ENCODE results near the gene BOD1L1. TPM values are rescaled to one million over a fixed set of nuclear protein-coding genes. Genes with fewer than 3 reads are reported as not detected.

The BOD1L1 gene
- total and polyA plus RNA-seq, 2 of the 8 experiments (the other 6 are each of a cell fraction or from before 2014, with no cell fraction given): 6.8 to 39.3 TPM

DNA sequence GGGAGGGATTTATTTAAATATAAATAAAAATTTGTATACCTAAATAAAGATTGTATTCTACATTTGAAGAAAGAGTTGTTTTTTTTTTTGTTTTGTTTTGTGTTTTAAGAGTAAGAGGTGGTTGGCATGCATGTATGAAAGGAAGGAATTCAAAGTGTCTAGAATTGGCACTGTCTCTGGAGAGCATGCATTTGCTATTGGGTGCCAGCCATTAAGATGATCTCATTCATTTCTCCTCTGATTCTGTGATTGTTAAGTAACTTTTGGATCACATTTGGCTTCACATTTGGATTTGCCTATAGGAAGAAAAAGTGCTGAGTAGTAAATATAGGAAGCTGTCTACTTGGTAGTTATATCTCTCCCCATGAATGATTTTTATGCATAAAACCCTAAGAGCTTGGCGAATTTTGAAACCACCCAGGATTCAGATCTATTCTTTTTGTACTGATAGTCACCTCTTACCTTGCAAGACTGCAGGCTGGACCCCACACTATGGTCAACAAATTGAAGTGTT is 7.8 kb upstream of the BOD1L1 start (continued):
- TF ChIP-seq SP4 (IDR thresholded peaks at IDR 0.05; ENCODE audit: low read length) (no peak), JUND (IDR thresholded peaks at IDR 0.05; ENCODE audit: low read length) (no peak)

Data from H1 (cell line).